ENCODE measurements around the gene CPNE6. TPM values are rescaled to one million over a fixed set of nuclear protein-coding genes. Genes with fewer than 3 reads are reported as not detected.

CPNE6 gene
- total and polyA plus RNA-seq, 2 of the 13 experiments (the other 11 are each of a cell fraction or from before 2014, with no cell fraction given): not detected

DNA sequence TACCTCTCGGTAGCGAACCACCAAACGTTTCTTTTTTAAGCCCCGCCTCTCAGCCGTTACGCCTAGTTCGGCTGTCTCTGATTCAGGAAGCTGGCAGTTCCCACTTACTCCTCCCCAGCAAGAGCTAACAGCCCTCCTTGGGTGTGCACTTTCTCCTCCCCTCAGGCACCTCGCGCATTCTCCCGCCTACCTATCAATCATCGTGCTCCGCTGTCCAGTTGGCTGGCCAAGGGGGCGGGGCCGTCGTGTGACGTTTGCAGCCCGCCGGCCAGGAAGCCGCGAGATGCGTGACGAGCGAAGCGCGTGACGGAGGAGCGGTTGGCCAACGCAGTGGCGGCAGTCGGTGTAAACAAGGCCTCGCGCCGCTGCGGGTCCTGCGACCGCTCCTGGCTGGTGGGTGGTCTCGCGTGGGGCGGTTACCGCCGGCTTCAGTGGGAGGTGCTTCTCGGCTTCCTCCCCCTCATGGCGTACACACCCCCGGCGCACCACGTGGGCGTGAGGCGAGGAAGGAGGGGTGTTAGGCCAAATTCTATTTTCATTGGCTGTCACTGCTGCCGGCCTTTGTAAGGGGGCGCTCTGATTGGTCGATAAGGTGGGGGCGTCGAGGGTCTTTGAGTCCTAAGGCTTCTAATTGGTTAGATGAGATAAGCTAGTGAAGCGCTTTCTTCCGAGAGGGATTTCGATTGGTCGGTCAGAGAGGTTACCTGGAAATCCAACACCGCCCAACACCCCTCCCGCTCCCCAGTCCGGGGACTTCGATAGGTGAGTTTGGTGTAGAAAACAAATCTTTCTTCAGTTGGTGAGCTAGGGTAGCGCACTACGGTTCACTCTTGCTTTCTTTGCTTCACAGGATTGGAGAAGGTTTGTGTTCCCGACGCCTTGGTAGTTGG, 43.4 kb downstream of the CPNE6 start, which contains the start of the genes DCAF11 and NRL (continued):
- TF ChIP-seq ZNF619 (CRISPR knock-in tag; IDR thresholded peaks at IDR 0.05) (peak; percentile 97; the same call in 1 of the 2 replicates), ZNF557 (CRISPR knock-in tag; IDR thresholded peaks at IDR 0.05) (no peak; the same call in none of the 2 replicates), MTF1 (CRISPR knock-in tag; IDR thresholded peaks at IDR 0.05) (peak; percentile 42; the same call in 1 of the 2 replicates), ZNF724P (CRISPR knock-in tag; IDR thresholded peaks at IDR 0.05; ENCODE audit: borderline replicate concordance) (peak; percentile 52; the same call in 1 of the 2 replicates), ZNF124 (CRISPR knock-in tag; IDR thresholded peaks at IDR 0.05) (peak; percentile 16; the same call in 1 of the 2 replicates), CEBPG (CRISPR knock-in tag; IDR thresholded peaks at IDR 0.05) (peak; percentile 87), ZNF33A (CRISPR knock-in tag; IDR thresholded peaks at IDR 0.05; ENCODE audit: borderline replicate concordance) (no peak), PHF21A (CRISPR knock-in tag; IDR thresholded peaks at IDR 0.05) (no peak), ZNF546 (CRISPR knock-in tag; conservative IDR thresholded peaks at IDR 0.05) (peak; percentile 94), FOXA3 (CRISPR knock-in tag; IDR thresholded peaks at IDR 0.05) (peak; percentile 94), SETDB1 (CRISPR knock-in tag; IDR thresholded peaks at IDR 0.05; ENCODE audit: borderline replicate concordance) (no peak), SRSF4 (IDR thresholded peaks at IDR 0.05; ENCODE audit: low read depth, low read length, poor library complexity, severe bottlenecking) (no peak), RXRA (CRISPR knock-in tag; IDR thresholded peaks at IDR 0.05) (peak; percentile 92), YY1 (IDR thresholded peaks at IDR 0.05; ENCODE audit: insufficient read depth, insufficient replicate concordance, low read depth, low read length) (peak; percentile 84)
- TF ChIP-seq, protein P1, sequence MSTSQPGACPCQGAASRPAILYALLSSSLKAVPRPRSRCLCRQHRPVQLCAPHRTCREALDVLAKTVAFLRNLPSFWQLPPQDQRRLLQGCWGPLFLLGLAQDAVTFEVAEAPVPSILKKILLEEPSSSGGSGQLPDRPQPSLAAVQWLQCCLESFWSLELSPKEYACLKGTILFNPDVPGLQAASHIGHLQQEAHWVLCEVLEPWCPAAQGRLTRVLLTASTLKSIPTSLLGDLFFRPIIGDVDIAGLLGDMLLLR (CRISPR knock-in tag; IDR thresholded peaks at IDR 0.05): peak; percentile 99
- TF ChIP-seq, protein P2, sequence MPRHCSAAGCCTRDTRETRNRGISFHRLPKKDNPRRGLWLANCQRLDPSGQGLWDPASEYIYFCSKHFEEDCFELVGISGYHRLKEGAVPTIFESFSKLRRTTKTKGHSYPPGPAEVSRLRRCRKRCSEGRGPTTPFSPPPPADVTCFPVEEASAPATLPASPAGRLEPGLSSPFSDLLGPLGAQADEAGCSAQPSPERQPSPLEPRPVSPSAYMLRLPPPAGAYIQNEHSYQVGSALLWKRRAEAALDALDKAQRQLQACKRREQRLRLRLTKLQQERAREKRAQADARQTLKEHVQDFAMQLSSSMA (CRISPR knock-in tag; IDR thresholded peaks at IDR 0.05): peak; percentile 96
- TF ChIP-seq, protein P3, sequence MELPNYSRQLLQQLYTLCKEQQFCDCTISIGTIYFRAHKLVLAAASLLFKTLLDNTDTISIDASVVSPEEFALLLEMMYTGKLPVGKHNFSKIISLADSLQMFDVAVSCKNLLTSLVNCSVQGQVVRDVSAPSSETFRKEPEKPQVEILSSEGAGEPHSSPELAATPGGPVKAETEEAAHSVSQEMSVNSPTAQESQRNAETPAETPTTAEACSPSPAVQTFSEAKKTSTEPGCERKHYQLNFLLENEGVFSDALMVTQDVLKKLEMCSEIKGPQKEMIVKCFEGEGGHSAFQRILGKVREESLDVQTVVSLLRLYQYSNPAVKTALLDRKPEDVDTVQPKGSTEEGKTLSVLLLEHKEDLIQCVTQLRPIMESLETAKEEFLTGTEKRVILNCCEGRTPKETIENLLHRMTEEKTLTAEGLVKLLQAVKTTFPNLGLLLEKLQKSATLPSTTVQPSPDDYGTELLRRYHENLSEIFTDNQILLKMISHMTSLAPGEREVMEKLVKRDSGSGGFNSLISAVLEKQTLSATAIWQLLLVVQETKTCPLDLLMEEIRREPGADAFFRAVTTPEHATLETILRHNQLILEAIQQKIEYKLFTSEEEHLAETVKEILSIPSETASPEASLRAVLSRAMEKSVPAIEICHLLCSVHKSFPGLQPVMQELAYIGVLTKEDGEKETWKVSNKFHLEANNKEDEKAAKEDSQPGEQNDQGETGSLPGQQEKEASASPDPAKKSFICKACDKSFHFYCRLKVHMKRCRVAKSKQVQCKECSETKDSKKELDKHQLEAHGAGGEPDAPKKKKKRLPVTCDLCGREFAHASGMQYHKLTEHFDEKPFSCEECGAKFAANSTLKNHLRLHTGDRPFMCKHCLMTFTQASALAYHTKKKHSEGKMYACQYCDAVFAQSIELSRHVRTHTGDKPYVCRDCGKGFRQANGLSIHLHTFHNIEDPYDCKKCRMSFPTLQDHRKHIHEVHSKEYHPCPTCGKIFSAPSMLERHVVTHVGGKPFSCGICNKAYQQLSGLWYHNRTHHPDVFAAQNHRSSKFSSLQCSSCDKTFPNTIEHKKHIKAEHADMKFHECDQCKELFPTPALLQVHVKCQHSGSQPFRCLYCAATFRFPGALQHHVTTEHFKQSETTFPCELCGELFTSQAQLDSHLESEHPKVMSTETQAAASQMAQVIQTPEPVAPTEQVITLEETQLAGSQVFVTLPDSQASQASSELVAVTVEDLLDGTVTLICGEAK (IDR thresholded peaks at IDR 0.05): no peak
- TF ChIP-seq, protein P3 (CRISPR knock-in tag; IDR thresholded peaks at IDR 0.05): peak; percentile 87

Data from HepG2 (cell line).